T-helper 2 cell (primary cell): ENCODE data around the gene CHD2.

Experiments used
- DNase-seq, 5 experiments: peaks; one replicate each; pipeline versions ENCODE4 v3.0.0 to v3.0.0-alpha.2; 2012 to 2022

CHD2 gene

DNA sequence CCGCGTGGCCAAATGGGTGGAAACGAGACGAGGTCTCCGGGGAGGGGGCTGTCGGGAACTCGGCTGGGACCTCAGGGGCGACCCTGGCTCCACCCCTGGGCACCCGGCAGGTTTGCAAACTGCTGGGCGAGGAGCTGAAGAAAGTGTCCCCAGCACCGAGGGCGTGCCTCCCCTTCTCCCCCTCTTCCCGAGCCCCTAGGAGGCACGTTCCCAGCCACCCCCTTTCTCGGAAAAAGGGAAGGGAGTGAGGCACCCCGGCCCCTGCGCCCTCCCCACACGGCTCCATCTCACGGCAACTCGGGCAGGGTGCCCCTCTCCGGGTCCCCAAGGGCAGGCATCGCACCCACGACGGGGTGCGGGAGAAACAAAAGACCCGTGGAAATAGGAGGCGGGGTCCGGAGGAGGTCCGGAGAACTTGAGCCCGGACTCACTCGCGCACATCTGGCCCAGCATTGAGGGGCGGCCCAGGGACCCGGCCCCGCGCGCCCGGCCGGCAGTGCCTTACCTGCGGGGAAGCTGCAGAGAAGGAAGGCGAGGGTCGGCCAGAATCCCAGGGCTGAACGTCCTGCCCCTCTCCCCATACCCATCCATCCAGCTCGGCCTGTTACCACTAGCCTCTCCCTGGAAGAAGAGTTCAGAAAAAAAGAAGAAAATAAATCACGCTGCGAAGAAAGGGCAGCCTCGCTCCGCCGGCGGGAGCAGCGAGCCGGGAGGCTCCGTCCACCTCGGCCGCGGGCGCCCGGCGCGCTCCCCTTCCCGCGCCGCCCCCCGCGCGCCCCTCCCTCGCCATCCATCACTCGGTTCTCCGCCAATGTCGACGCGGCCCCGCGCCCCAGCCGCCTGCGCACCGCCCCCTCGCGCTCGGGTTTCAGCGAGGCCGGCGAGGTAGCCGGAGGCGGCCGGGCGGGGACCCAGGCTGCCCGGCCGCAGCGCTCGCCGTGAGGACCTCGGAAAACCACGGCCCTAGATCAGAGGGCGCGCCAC, 172.6 kb downstream of the CHD2 start:
- DNase-seq = no peak

DNA sequence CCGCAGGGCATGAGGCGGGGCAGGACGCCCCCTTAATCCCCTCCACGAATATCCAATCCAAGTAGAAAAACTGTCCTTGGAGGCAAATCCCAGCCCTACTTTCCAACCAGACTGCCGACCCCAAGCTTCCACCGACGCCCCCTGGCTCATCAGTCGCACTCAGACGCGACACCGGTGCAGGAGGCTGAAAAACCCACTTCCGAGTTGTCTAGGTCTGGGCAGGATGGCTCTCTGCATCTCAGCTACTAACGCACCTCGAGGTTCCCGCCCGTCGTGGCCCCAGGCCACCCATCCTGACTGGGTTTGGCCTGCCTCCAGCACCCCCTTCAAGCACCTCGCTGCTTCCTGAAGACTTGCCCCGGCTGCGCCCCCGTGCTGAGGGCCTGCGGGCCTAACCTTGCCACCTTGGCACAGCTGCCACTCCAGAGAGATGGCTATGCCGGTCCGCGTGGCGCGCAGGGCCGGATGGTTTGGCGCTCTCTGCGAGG, 173.4 kb downstream of the CHD2 start:
- peak in 1 of 5 experiments; percentile 52 for DNase-seq

DNA sequence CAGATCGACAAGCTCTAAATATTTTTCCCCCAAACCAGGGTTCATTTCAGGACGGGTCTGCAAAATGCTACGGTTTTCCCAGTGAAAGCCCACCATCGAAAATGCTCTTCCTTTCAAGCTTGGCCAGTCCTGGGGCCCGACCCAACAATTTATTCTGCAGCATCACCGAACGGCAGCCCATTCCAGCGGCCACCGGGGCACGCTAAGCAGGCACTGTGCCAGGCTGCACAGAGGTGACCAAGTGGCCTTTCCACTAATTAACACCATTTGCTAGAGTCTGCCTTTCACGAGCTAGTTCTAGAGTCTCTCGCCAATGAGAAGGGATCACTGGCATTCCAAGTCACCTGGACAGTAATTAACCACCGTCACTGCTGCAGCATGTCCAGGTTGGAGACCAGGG, 174.5 kb downstream of the CHD2 start:
- DNase-seq = no peak

DNA sequence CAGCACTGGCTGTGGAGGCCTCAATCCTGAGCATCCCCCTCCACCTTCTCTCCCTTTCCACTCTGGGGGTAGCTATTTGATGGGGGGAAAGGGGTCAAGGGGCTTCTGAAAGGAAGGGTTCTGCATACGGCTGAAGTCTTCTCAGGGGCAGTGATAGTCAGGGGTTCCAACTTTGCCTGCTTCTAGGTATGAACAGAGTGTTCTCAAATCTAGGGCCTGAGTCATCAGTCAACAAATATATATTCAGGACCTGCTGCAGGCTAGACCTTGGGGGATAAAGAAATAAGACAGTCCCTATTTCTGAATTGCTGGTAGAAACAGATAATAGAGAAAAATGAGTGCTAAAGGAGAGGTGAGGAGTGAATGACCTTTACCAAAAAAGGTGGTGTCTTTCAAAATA, 176.1 kb downstream of the CHD2 start:
- DNase-seq = no peak

DNA sequence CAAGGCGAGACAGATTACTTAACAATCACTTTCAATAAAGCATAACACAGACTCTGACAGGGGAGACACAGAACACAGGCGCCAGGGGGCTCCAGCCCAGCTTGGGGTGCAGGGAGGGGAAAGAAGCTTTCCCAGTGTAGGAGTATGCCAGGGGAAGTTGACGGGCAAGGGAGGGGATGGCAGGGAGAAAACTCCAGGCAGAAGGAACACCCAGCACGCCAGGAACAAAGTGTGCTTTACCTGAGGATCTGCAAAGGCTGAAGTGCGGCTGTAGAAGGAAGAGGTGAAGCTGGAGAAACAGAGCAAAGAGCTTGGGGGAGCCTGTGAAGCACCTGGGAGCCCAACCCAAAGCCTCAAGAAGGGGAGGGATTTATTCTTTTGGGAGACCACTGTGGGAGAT, 176.8 kb downstream of the CHD2 start:
- no peak for DNase-seq
